Spleen (tissue), 11 donors: Measurements from ENCODE around the gene MAMSTR. TPM values are rescaled to one million over a fixed set of nuclear protein-coding genes. Genes with fewer than 3 reads are reported as not detected.

Experiments used
- DNase-seq: peaks from one replicate; pipeline ENCODE4 v3.0.0-alpha.2; 2020
- H3K27ac ChIP-seq, 8 donors: fragments of 200-600 bp; sonication (generic) in 7 of 8; 1 replicate in 4 of 8; 2 replicates in 4 of 8; pipeline versions ENCODE4 v1.5.0 to v1.8.0; 2016 to 2021; ENCODE audit warnings: inconsistent platforms in 4 of 8, mild to moderate bottlenecking in 4 of 8, moderate library complexity in 1 of 8
- H3K27me3 ChIP-seq, 7 donors: fragments of 200-600 bp; sonication (generic) in 6 of 7; replicated peaks in 1 of 7; 1 replicate in 4 of 7; 2 replicates in 3 of 7; pipeline versions ENCODE4 v1.5.0 to v1.8.0; 2016 to 2021; ENCODE audit warnings: inconsistent platforms in 3 of 7, mild to moderate bottlenecking in 1 of 7
- H3K36me3 ChIP-seq, 6 donors: fragments of 200-600 bp; sonication (generic) in 5 of 6; 1 replicate in 4 of 6; 2 replicates in 2 of 6; pipeline versions ENCODE4 v1.5.0 to v1.8.0; 2016 to 2021; ENCODE audit warnings: inconsistent platforms in 2 of 6
- H3K4me1 ChIP-seq, 6 donors: fragments of 200-600 bp; sonication (generic) in 5 of 6; 1 replicate in 3 of 6; 2 replicates in 3 of 6; pipeline versions ENCODE4 v1.5.0 to v1.8.0; 2016 to 2021; ENCODE audit warnings: inconsistent platforms in 3 of 6
- H3K4me3 ChIP-seq, 8 donors: fragments of 200-600 bp; sonication (generic) in 7 of 8; 1 replicate in 4 of 8; 2 replicates in 4 of 8; pipeline versions ENCODE4 v1.5.0 to v1.8.0; 2016 to 2021; ENCODE audit warnings: inconsistent platforms in 4 of 8, mild to moderate bottlenecking in 4 of 8, moderate library complexity in 2 of 8
- H3K9me3 ChIP-seq, 8 donors: fragments of 200-600 bp; sonication (generic) in 7 of 8; 1 replicate in 4 of 8; 2 replicates in 4 of 8; pipeline versions ENCODE4 v1.5.0 to v1.8.0; 2016 to 2021; ENCODE audit warnings: inconsistent platforms in 4 of 8
- POLR2A ChIP-seq, 3 donors: fragments of 450-650 bp; IDR thresholded peaks; one replicate each; pipeline ENCODE4 v1.5.1; 2017; ENCODE audit warnings: antibody characterized with exemption in 3 of 3, mild to moderate bottlenecking in 1 of 3
- POLR2AphosphoS5 ChIP-seq, 3 donors: sonication (generic); formaldehyde crosslinking; IDR thresholded peaks; one replicate each; pipeline ENCODE4 v1.5.1; 2017; ENCODE audit warnings: antibody characterized with exemption in 3 of 3
- WGBS, 5 donors: extraction: QIAGEN DNeasy Blood & Tissue Kit in 3 of 5; methylation state at CpG; one replicate each; pipeline versions ENCODE4 v1.1.5 to v1.1.7; 2013 to 2018; 5-methylcytosine and 5-hydroxymethylcytosine counted together
- intact Hi-C: fragments of 100-400 bp; cut with DNase I; formaldehyde crosslinking; loops from one replicate; pipeline ENCODE4 v1.15.0; 2023; ENCODE audit warnings: low total_unique reads
- polyA plus RNA-seq, 3 donors: library from polyadenylated mRNA; stranded (reverse); fragments of 200-250 nt; gene quantifications; one replicate each; pipeline ENCODE4 v1.2.1, GENCODE V29; 2013
- total RNA-seq, 7 donors: library from RNA; depleted of rRNA in 3 of 7; stranded (reverse); fragments of >200 nt in 3 of 7; fragmentation: NEBNext Ultra II Directional in 4 of 7; extraction: Animal tissue kit (Norgen Biotek cat#: 25700) in 4 of 7; gene quantifications; one replicate each; pipeline versions ENCODE4 v1.1.0 to v1.2.1, GENCODE V29; 2016 to 2021
- TF ChIP-seq, protein P1 (sequence below), 11 experiments: fragments of 200-600 bp in 7 of 11; fragments of 450-650 bp in 4 of 11; sonication (generic) in 4 of 11; IDR thresholded peaks in 8 of 11; conservative IDR thresholded peaks in 3 of 11; 1 replicate in 7 of 11; 2 replicates in 4 of 11; pipeline versions ENCODE4 v1.4.0 to v1.8.0; 2016 to 2021; ENCODE audit warnings: antibody characterized with exemption in 11 of 11, inconsistent platforms in 4 of 11, mild to moderate bottlenecking in 1 of 11
- donor health status: healthy with polysubstance abuse.
- donor health status: DM: no; HTN: no; CAD: no; lungs with moderate emphysema.
- donor health status: DM: no; HTN: no; CAD: no.
- donor health status: Bipolar disorder and iron deficiency.
- donor health status: healthy.
- donor health status: DM: no; HTN: no; CAD: no.
- donor health status: DM: yes; HTN: yes; CAD: no.

The MAMSTR gene
- total and polyA plus RNA-seq, 10 donors = 0.93 to 10.7 (median 3.9) TPM

DNA sequence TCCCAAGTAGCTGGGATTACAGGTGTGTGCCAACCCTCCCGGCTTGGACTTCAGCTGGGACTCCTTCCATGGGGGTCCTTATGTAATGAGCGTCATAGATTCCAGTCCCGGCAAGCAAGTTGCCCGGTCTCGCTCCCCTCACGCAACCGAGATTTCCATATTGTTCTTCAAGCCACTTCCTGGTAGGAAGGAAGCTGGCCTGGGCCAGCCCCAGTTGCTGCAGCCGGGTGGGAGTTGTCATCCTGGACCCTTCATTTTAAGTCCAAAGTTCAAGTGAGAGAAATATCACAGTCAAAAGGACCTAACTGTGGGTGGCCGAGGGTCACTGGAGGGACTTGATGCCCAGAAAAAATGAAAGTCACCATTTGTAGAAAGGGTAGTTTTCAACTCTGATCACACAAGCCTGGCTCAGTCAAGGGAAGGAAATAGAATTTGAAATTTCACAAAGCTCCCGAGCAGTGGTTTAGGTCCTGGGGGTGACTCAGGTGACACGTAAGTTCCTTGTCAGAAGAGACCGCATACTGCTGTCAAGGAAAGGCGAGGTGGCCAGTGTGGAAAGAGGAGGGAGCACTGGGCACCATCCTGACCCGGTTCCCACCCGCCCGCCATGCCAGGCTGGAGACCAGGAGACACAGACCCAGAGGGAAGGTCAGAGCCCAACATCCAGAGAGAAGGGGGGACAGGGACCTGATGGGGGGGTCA is 41.1 kb upstream of the MAMSTR start:
- H3K4me1 ChIP-seq = peaks cover 0 to 11% (median 0%) of the 10 kb centered on the region in 6 donors
- TF ChIP-seq, protein P1, sequence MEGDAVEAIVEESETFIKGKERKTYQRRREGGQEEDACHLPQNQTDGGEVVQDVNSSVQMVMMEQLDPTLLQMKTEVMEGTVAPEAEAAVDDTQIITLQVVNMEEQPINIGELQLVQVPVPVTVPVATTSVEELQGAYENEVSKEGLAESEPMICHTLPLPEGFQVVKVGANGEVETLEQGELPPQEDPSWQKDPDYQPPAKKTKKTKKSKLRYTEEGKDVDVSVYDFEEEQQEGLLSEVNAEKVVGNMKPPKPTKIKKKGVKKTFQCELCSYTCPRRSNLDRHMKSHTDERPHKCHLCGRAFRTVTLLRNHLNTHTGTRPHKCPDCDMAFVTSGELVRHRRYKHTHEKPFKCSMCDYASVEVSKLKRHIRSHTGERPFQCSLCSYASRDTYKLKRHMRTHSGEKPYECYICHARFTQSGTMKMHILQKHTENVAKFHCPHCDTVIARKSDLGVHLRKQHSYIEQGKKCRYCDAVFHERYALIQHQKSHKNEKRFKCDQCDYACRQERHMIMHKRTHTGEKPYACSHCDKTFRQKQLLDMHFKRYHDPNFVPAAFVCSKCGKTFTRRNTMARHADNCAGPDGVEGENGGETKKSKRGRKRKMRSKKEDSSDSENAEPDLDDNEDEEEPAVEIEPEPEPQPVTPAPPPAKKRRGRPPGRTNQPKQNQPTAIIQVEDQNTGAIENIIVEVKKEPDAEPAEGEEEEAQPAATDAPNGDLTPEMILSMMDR (IDR thresholded peaks at IDR 0.05 in 8 of 11, conservative IDR thresholded peaks at IDR 0.05 in 3 of 11) = no peak
- TF ChIP-seq POLR2AphosphoS5 (IDR thresholded peaks at IDR 0.05) (peak in 2 of 3 donors; percentile 40 to 45), POLR2A (IDR thresholded peaks at IDR 0.05) (no peak)
- WGBS, 5 donors = 27 to 55% (median 33%) methylated on average over 12 to 16 of the region's 16 CpGs
- intact Hi-C loops = no loop called here
- DNase-seq = no peak
- peaks cover 0 to 31% (median 0%) of the 10 kb centered on the region in 7 donors for H3K27me3 ChIP-seq
- H3K36me3 ChIP-seq = no peaks in the 10 kb centered on the region
- H3K9me3 ChIP-seq = no peaks in the 10 kb centered on the region
- peak overlapping the region in 6 of 8 donors; percentile 16 to 72 (median 57) for H3K27ac ChIP-seq
- H3K4me3 ChIP-seq = no peak overlapping the region

DNA sequence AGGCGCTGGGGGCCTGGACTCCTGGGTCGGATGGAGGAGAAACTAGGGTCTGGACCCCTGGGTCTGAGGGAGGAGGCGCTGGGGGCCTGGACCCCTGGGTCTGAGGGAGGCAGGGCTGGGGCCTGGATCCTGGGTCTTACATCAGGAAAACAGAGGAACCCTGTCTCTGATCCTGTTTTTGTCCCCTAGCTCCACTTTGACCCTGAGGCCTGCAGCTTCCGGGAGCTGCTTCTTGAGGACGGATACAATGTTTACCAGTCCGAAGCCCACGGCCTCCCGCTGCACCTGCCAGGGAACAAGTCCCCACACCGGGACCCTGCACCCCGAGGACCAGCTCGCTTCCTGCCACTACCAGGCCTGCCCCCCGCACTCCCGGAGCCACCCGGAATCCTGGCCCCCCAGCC is 38.2 kb upstream of the MAMSTR start:
- no peak for DNase-seq
- peaks cover 0 to 49% (median 11%) of the 10 kb centered on the region in 7 donors for H3K27me3 ChIP-seq
- H3K4me1 ChIP-seq = peaks cover 4 to 27% (median 9%) of the 10 kb centered on the region in 6 donors
- 86 to 93% (median 89%) methylated on average over 14 of the region's 14 CpGs for WGBS, 5 donors
- TF ChIP-seq, protein P1 (IDR thresholded peaks at IDR 0.05 in 8 of 11, conservative IDR thresholded peaks at IDR 0.05 in 3 of 11) = no peak
- no peak for TF ChIP-seq POLR2A (IDR thresholded peaks at IDR 0.05)
- no peak for TF ChIP-seq POLR2AphosphoS5 (IDR thresholded peaks at IDR 0.05)
- no peaks in the 10 kb centered on the region for H3K9me3 ChIP-seq
- intact Hi-C loops = no loop called here
- H3K36me3 ChIP-seq = no peaks in the 10 kb centered on the region
- no peak overlapping the region for H3K4me3 ChIP-seq
- no peak overlapping the region for H3K27ac ChIP-seq

DNA sequence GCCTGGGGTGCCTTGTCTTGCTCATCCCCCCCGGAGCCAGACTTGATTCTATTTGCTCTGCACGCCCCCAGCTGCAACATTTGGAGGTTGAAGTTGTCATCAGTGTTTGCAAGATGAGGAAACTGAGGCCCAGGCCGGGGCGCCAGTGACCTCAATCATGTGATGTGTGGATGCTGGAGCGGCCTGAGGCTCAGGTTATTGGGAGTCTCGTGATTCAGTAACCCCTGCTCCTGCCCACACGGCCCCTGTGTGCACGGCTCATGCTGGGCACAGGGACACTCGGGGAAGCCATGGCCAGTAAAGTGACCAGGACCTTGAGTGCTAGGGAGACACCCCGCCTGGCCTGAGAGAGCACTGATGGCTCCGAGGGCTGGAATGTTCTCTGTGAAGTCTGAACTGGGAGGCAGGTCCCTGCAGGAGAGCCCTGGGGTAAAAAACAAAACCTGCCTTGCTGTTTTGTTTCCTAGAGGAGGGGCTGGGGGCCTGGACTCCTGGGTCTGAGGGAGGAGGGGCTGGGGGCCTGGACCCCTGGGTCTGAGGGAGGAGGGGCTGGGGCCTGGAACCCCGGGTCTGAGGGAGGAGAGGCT is 37.7 kb upstream of the MAMSTR start:
- Histone ChIP-seq H3K27ac (no peak overlapping the region), H3K4me1 (peaks cover 10 to 32% (median 15%) of the 10 kb centered on the region in 6 donors), H3K9me3 (no peaks in the 10 kb centered on the region), H3K4me3 (no peak overlapping the region), H3K36me3 (no peaks in the 10 kb centered on the region), H3K27me3 (peaks cover 0 to 53% (median 17%) of the 10 kb centered on the region in 7 donors)
- no peak for TF ChIP-seq POLR2AphosphoS5 (IDR thresholded peaks at IDR 0.05)
- no peak for TF ChIP-seq POLR2A (IDR thresholded peaks at IDR 0.05)
- TF ChIP-seq, protein P1 (IDR thresholded peaks at IDR 0.05 in 8 of 11, conservative IDR thresholded peaks at IDR 0.05 in 3 of 11) = no peak
- no peak for DNase-seq
- intact Hi-C loops = no loop called here
- 79 to 89% (median 83%) methylated on average over 11 to 12 of the region's 12 CpGs for WGBS, 5 donors

DNA sequence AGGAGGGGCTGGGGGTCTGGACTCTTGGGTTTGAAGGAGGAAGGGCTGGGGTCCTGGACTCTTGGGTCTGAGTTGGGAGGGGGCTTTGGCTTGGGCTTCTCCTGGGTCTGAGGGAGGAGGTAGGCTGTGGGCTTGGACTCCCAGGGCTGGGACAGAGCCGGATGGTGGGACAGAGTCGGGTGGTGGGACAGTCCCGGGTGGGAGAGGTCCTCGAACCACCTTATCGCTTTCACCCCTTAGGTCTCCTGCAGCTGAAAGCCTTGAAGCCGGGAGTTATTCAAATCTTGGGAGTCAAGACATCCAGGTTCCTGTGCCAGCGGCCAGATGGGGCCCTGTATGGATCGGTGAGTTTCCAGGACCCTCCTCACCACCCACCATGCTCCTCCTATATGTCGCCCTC is 37.2 kb upstream of the MAMSTR start:
- intact Hi-C loops = no loop called here
- DNase-seq = no peak
- Histone ChIP-seq H3K4me3 (no peak overlapping the region), H3K9me3 (no peaks in the 10 kb centered on the region), H3K36me3 (no peaks in the 10 kb centered on the region), H3K27ac (no peak overlapping the region), H3K4me1 (peaks cover 10 to 37% (median 19%) of the 10 kb centered on the region in 6 donors), H3K27me3 (peaks cover 0 to 58% (median 21%) of the 10 kb centered on the region in 7 donors)
- TF ChIP-seq, protein P1 (IDR thresholded peaks at IDR 0.05 in 8 of 11, conservative IDR thresholded peaks at IDR 0.05 in 3 of 11) = no peak
- no peak for TF ChIP-seq POLR2A (IDR thresholded peaks at IDR 0.05)
- no peak for TF ChIP-seq POLR2AphosphoS5 (IDR thresholded peaks at IDR 0.05)
- WGBS, 5 donors = 66 to 89% (median 82%) methylated on average over 9 of the region's 9 CpGs
